DMS53 treated with DMSO at 0.1 percent for 48 hours (cell line): ENCODE results near the gene INO80E.
A peak's percentile ranks its signal among the peaks of the same experiment; 100 is the strongest.
"Not testable (repeated sequence)": the region's sequence is repeated elsewhere in the genome, so short reads cannot be mapped to it uniquely, and the experiment has no call there.

Experiments
- DNase-seq: peaks from one replicate; lab custom pipeline; 2025; ENCODE audit not compliant: unreplicated experiment; lab: John Stamatoyannopoulos, UW

The INO80E gene, protein sequence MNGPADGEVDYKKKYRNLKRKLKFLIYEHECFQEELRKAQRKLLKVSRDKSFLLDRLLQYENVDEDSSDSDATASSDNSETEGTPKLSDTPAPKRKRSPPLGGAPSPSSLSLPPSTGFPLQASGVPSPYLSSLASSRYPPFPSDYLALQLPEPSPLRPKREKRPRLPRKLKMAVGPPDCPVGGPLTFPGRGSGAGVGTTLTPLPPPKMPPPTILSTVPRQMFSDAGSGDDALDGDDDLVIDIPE

DNA sequence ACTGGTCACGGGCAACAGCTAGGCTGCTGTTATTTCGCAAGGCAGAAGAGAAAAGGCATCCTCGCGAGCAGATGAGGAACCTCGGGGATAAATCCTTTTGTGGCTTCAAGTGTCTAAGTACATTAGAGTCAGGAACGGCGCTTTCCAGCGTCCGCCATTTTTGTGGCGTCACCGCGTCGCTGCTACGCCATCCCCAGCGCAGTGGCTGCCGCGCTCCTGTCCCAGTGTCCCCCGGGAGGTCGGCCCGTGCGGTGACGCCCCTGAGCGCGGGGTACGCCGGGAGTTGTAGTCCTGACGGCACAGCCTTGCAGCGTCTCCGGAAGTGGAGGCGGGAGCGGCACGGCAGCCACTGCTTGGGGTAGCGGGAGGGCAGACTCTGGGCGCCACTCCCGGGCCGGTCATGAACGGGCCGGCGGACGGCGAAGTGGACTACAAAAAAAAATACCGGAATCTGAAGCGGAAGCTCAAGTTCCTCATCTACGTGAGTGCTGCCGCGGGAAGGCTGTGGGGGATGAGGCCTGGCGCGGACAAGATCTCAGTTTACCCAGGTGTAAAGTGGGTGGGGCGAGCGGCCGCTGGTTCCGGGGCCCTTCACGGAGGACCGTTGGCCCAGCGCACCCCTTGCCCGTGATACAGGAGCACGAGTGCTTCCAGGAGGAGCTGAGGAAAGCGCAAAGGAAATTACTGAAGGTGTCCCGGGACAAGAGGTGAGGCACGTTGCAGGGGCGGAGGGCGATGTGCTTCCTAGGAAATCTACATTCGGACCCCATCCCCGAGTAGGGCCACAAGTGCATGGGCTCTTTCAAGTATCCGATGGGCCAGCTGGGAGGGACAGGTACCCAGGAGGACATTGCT lies at the start of gene INO80E:
INO80E (plus strand) TSS at position 331 of the 855 bp plus-strand sequence; CDS start at position 401, 70 bp downstream.
- DNase-seq, result peak; percentile 86

DNA sequence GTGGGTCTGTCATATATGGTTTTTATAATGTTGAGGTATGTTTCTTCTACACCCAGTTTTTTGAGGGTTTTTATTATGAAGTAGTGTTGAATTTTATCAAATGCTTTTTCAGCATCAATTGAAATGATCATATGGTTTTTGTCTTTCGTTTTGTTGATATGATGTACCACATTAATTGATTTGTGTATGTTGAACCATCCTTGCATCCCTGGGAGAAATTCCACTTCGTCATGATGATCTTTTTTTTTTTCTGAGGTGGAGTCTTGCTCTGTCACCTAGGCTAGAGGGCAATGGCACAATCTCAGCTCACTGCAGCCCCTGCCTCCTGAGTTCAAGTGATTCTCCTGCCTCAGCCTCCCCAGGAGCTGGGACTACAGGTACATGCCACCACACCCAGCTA lies 48.1 kb upstream of the INO80E start:
- no peak for DNase-seq

DNA sequence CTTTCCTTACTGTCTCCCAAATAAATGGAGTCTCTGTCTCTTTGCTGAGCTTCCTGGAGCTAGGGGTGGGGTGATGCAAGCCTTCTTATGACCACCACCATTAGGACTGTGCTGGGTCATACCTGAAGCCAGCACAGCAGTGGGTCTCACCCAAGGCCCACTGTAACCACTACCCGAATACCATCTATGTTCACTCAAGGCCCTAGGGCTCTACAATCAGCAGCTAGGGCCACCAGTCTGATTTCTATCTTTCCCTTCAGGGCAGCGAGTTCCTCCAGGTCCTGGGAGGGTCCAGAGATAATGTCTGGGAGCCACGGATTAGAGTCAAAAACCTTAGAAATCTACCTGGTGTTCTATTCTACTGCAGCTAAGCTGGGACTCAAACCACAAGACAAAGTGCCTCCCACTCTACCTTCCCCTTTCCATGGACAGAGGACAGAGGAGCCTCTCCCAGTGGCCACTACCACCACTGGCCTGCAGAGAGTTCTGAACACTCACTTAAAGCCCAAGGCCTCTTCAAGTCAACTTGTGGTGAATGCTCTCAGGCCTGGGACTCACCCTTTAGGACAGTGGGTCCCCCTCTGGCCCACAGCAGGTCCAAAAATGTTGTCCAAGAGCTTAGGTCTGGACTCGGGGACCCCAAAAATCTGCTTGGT lies 45.1 kb upstream of the INO80E start:
- no peak for DNase-seq

DNA sequence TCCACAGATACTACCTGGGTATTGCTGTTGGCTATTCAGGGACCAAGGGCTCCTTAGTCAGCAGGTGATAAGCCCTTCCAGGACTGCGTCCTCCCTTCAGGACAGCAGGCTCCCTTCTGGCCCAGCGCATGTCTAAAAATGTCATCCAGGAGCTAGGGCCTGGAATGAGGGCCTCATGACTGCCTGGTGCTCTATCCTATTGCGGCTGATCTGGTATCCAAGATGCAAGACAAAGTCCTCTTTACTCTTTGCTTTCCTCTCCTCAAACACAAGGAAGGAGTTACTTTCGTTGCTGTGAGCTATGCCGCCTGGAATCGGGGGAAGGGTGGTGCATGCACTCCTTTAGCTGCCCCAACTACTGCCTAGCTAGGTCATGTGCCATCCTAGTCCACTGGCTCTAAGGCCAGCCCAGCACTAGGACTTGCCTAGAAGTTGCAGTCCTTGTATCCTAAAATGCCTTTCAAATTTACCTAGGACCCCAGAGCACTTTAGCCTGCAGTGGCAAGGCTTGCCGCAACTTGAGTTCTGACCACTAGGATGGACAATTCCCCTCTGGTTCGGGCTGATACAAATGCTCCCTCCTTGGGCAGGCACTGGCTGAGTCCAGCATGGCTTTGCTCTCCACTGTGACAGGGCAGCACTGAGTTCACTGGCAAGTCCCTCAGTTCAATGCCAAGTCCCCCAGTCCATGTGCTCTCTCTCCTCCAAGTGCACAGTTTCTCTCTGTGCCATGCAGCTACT lies 44.2 kb upstream of the INO80E start:
- DNase-seq, result no peak

DNA sequence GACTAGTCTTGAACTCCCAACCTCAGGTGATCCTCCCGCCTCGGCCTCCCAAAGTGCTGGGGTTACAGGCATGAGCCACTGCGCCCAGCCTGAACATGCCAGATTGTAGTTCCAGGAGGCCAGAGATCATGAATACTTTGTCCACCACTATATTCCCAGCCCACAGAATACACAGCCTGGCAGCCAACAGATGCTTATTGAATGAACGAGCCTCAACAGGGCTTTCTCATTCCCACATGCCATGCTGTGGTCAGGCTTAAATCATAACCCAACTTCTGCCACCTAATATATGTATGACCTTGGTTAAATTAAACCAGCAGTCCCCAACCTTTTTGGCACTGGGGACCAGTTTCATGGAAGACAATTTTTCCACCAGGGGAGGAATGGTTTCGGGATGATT lies 37.3 kb upstream of the INO80E start:
- DNase-seq, result no peak

DNA sequence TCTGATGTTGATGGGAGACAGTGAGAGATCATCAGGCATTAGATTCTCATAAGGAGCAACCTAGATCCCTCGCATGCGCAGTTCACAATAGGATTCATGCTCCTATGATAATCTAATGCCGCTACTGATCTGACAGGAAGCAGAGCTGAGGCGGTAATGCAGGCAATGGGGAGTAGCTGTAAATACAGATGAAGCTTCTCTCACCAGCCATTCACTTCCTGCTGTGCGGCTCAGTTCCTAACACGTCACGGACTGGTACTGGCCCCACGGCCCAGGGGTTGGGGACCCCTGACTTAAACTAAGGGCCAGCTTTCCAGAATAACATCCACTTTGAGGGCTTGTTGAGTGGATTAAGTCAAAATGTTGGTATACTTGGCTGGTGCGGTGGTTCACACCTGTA lies 36.7 kb upstream of the INO80E start:
- no peak for DNase-seq

DNA sequence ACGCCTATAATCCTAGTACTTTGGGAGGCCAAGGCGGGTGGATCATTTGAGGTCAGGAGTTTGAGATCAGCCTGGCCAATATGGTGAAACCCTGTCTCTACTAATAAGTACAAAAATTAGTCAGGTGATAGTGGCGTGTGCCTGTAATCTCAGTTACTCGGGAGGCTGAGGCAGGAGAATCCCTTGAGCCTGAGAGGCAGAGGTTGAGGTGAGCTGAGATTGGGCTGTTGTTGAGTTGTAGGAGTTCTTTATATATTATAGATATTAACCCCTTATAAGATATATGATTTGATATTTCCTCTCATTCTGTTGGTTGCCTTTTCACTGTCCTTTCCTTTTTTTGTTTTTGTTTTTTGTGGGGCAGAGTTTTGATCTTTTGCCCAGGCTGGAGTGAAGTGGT lies 36.2 kb upstream of the INO80E start:
- not testable (repeated sequence) for DNase-seq

DNA sequence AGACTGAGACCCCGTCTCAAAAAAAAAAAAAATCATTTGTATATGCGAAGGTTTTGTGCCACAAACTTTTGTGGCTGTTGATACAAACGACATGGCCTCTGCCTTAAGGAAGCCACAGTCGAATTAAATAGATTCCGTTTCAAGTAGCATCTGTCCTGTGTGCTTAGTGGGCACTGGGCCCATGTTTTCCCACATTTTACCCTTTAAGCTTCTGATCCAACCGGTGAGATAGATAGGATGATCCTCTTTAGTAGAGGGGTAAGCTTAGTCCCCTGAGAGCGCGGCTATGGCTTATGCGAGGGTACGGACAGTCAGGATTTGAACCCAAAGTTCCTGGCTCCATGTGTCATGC lies 34.9 kb upstream of the INO80E start:
- no peak for DNase-seq

DNA sequence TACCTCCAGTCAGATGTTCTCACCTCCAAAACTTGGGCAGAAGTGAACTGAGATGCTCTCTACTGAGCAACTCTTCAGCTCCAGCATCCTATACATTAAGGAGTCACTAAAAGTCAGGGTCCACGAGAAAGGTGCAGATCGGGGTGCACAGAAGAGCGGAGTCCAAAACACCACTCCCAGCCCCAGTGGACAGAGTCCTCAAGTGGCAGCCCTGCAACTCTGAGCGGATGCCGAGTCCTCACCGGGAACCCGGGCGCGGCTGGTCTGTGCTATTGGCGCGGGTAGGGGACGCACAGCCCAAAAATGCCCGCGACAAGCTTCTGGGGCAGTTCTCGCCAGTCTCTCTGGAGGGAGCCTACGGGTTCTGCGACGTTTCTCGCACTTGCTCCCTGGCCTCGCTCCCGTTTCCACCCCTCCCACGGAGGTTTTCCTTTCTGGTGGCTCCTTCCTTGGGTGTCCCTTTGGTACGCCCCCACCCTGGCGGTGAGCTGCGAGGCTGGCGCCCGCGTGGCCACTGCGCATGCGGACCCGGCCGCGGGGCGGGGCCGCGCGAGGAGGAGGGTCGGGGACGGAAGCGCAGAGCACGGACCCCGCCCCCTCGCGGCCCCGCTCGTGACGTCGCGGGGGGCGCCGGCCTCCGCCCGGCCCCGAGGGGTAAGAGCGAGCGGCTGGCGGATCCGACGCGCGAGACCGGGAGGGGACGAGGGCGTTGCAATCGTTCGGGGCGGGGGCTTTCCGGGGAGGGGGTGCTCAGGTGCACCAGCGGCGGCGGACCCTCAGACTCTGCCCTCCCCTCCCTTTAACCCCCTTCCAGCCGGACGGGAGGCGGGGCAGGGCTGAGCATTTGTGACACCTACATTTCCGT lies 34.3 kb upstream of the INO80E start, which contains the start of gene TMEM219:
TMEM219 (plus strand) TSS at position 601 of the 865 bp plus-strand sequence. CDS start 1,065 bp downstream, outside the sequence.
- peak; percentile 58 for DNase-seq

DNA sequence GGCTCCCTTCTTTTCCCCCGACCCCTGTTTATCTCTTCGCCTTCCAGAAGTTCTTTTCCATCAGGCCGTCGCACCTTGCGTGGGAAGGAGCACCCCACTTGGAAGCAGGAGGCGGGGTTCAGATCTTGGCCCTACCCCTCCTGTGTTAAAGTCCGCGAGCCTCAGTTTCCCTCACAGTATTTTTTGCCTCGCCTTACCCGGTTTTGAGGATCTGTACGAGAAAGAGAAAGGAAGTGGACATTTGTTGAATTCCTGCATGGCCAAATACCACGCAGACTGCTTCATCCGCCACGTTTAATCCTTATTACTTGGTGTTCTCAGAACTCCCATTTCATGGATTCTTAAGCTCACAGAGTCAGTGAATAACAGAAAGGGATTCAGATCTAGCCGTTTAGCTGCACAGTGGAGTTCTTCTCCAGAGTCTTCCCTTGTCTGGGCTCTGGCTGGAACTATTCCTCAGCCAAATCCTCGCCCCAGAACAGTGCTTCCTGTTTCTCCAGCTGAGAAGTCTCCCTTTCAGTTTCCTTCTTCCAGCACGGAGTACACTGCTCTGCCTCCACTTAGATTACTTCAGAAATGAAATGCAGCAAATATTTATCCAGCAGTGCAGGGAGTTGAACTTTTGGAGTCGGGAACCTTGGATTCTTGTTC lies 33.6 kb upstream of the INO80E start:
- DNase-seq, result no peak

DNA sequence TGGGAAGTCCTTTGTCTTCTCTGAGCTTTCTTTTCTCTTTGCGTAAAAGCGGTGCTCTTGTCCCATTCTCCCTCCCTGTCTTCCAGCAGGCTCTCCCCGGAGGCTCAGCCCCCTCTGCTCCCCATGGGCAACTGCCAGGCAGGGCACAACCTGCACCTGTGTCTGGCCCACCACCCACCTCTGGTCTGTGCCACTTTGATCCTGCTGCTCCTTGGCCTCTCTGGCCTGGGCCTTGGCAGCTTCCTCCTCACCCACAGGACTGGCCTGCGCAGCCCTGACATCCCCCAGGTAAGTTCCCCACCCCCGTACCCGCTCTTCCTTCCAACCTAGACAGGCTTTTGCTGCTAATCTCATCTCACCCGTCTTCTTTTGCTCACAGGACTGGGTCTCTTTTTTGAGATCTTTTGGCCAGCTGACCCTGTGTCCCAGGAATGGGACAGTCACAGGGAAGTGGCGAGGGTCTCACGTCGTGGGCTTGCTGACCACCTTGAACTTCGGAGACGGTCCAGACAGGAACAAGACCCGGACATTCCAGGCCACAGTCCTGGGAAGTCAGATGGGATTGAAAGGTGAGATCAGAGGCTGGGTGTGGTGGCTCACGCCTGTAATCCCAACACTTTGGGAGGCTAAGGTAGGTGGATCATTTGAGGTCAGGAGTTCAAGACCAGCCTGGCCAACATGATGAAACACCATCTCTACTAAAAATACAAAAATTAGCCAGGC lies 32.9 kb upstream of the INO80E start:
- DNase-seq, result no peak

DNA sequence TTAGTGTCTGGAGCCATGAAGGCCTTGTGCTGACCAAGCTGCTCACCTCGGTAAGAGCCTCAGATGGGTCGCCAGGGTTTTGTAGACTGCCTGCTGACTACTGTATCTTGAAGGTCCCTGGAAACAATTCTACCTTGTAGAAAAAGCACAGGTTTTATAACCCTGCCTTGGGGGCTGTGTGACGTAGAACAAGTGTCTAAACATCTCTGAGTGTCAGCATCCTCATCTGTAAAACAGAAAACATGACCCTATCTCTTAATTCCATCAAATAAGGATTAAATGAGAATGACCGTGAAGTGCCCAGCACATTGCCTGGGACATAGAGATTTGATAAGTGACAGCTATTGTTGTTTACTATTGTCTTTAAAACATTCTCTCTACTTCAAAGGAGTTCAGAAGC lies 27.8 kb upstream of the INO80E start:
- no peak for DNase-seq

DNA sequence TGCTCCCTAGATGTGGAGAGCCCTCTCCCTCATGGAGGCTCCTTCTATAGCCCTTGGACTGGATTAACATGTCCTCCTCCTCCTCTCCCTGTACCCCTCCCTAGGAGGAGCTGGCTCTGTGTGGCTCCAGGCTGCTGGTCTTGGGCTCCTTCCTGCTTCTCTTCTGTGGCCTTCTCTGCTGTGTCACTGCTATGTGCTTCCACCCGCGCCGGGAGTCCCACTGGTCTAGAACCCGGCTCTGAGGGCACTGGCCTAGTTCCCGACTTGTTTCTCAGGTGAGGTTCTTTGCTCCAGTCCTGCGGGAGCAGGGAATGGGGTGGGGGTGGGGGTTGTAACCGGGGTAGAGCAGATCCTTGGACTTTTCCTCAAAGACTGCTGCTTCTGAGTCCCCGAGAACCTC lies 24.7 kb upstream of the INO80E start:
- DNase-seq, result no peak

DNA sequence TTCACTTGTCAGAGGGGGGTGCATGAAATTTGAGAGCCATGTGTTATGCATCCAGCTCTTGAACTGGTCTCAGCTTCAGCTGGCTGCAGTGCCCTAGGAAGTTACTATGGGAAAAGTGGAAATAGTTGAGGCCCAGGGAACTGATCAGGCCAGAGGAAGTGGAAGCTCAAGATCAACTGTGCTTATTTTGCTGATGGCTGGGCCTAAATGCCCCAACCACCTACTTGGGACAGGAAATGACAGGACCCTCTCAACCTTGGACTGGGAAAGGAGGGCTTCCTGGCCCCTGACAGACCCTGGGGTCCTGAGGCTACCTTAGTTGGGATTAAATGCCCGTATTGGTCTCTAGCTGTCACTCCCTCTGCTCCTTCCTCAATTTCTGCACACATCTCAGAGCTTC lies 23.5 kb upstream of the INO80E start:
- DNase-seq, result no peak

DNA sequence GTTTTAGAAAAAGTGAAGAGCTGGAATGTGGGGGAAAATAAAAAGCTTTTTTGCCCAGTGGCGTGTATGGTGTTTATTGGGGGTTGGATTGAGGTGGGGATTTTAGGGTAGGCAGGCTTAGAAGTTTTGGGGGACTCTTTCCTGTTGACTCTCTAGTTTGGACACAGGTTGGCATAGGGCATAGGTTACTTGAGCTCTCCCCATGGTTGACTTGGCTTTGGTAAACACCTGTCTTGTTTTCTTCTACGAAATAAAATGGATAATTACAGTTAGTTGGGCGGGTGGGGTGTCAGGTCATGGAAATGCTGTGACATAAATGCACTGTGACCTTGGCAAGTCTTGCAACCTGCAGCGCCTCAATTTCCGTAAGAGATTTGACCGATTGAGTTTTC lies 23.1 kb upstream of the INO80E start:
- no peak for DNase-seq

DNA sequence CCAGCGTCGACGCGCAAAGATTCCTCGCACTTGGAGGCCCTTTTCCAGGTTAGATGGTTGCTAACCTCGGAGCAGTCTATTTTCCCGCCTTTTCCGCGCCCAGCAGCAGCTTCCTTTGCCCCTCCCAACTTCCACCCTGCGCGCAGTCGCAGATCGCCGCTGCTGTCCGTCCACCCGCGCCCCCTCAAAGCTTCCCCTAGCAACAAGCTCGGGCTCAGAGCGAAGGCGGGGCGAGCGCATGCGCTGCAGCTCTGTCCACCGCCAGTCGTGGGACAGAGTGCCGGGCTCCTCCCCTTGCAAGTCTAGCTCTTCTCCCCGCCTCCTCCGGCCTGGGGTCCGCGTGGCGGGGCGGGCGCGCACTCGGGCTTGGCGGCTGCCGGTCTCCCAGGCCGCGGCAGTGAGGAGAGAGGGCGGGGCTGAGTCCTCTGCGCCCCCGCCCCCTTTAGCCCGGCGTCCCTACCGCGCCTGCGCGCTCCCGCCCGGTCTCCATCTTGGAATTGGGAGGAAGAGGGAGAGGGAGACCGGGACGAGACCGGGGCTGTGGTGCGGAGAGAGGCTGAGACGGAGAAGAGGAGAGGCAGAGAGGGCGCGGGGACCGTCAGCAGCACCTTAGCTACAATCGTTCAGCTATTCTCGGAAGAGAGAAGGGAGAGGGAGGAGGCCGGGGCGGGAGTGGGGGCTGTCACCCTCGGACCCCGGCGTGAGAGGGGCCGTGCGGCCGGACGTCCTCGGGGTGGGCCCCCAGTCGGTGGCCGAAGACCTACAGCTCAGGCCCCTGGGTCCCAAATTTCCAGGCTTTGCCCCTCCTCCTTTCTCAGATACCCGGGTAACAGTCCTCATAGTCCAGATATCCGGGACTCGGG lies 22.4 kb upstream of the INO80E start, which contains the start of gene TAOK2:
TAOK2 (plus strand) TSS at position 485 of the 863 bp plus-strand sequence. CDS start 3,905 bp downstream, outside the sequence.
- peak; percentile 90 for DNase-seq

DNA sequence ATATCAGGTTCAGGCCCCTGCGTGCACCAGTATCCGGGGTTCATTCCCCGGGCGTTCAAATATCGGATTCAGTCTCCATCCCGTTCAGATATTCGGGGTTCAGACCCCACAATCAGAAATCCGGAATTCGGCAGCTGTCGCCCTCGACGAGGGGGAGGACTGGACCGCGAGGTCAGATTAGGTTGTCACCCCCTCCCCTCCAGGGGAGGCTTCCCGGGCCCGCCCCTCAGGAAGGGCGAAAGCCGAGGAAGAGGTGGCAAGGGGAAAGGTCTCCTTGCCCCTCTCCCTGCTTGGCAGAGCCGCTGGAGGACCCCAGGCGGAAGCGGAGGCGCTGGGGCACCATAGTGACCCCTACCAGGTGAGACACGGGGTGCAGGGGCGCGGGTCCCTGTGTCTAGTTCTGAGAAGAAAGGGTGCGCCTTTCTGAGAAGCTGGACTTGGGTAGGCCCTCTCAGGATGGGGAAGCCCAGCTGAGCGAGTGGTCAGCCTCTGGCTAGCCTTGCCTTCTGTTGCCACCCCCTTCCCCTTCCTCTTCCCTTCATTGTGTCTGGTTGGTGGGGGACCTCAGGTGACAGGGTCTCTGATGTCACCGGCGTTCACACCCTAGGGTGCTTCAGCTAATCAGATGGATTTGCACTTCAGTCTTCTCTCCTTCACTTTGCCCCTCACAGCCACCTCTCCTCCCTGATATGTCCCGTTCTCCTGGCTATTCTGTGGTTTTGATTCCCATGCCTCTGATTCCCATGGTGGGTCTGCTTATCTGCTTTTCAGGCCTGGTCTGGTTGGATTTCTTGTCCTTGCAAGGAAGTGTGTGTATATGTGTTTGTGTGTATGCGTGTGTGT lies 21.5 kb upstream of the INO80E start:
- DNase-seq, result no peak
